Stimulated activated CD8-positive, alpha-beta memory T cell treated with anti-CD3 and anti-CD28 coated beads, Interleukin-12 subunit alpha, Interleukin-12 subunit beta, amount 100 ng/mL, for 24 hours (primary cell): Measurements from ENCODE around the gene OR11H7.
"Not testable (repeated sequence)": the region's sequence is repeated elsewhere in the genome, so short reads cannot be mapped to it uniquely, and the experiment has no call there.

Source experiments
- DNase-seq: peaks from one replicate; pipeline ENCODE4 v3.0.0-alpha.2; 2020; ENCODE audit errors: extremely low read depth

OR11H7 gene

DNA sequence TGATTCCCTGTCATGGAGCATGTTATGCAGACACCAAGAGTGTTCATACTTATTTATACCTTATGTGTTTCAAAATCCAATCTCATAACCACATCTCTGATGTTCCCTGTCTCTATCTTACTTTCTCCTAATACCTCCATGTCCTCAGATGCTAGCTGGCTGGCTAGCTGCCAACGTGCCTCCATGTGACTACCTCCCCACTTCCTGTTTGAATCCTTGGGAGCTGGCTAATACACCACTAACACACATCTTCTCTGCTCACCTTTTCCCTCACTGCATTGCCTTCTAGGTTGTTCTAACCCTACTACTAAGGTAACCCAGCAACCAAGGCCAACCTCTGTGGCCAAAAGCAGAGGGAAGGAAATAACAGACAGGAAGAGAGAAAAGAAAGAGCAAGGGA, 49.6 kb downstream of the OR11H7 start:
- DNase-seq, result no peak

DNA sequence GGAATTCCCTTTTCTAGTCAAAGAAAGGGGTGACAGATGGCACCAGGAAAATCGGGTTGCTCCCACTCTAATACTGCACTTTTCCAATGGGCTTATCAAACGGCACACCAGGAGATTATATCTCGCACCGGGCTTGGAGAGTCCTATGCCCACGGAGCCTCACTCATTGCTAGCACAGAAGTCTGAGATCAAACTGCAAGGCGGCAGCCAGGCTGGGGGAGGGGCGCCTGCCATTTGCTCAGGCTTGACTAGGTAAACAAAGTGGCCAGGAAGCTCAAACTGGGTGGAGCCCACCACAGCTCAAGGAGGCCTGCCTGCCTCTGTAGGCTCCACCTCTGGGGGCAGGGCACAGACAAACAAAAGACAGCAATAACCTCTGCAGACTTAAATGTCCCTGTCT, 51.5 kb downstream of the OR11H7 start:
- DNase-seq, result not testable (repeated sequence)
